Hepatocyte (in vitro differentiated cells): ENCODE measurements around the gene PRELP. TPM values are rescaled to one million over a fixed set of nuclear protein-coding genes. Genes with fewer than 3 reads are reported as not detected.

ENCODE experiments used
- DNase-seq: peaks from one replicate; pipeline ENCODE4 v3.0.0-alpha.2; 2016; ENCODE audit warnings: low spot score
- H2AFZ ChIP-seq: fragments of 200-600 bp; sonication (generic); 2 replicates; pipeline ENCODE4 v1.6.0; 2016; ENCODE audit warnings: antibody characterized with exemption, mild to moderate bottlenecking
- H3K27ac ChIP-seq: fragments of 200-600 bp; sonication (generic); 2 replicates; pipeline ENCODE4 v1.5.1; 2016; ENCODE audit warnings: mild to moderate bottlenecking
- H3K27me3 ChIP-seq: fragments of 200-600 bp; sonication (generic); 2 replicates; pipeline ENCODE4 v1.6.1; 2016
- H3K36me3 ChIP-seq: fragments of 200-600 bp; sonication (generic); replicated peaks from 2 replicates; pipeline ENCODE4 v1.5.1; 2016; ENCODE audit warnings: low read depth; ENCODE audit not compliant: insufficient read depth
- H3K4me1 ChIP-seq: fragments of 200-600 bp; sonication (generic); 2 replicates; pipeline ENCODE4 v1.5.1; 2016; ENCODE audit warnings: mild to moderate bottlenecking, moderate library complexity; ENCODE audit not compliant: insufficient read depth
- H3K4me2 ChIP-seq: fragments of 200-600 bp; sonication (generic); 2 replicates; pipeline ENCODE4 v1.6.0; 2016
- H3K4me3 ChIP-seq: fragments of 200-600 bp; sonication (generic); 2 replicates; pipeline ENCODE4 v1.5.1; 2016; ENCODE audit warnings: mild to moderate bottlenecking
- H3K79me2 ChIP-seq: fragments of 200-600 bp; sonication (generic); 2 replicates; pipeline ENCODE4 v1.6.0; 2017; ENCODE audit warnings: mild to moderate bottlenecking
- H3K9me2 ChIP-seq: fragments of 200-600 bp; sonication (generic); replicated peaks from 2 replicates; pipeline ENCODE4 v1.6.0; 2017; ENCODE audit warnings: mild to moderate bottlenecking; ENCODE audit not compliant: insufficient read depth
- H3K9me3 ChIP-seq: fragments of 200-600 bp; sonication (generic); 2 replicates; pipeline ENCODE4 v1.5.1; 2016; ENCODE audit warnings: low read depth, mild to moderate bottlenecking
- H4K20me1 ChIP-seq: fragments of 200-600 bp; sonication (generic); 2 replicates; pipeline ENCODE4 v1.6.0; 2016; ENCODE audit warnings: mild to moderate bottlenecking; ENCODE audit not compliant: insufficient read depth, poor library complexity, severe bottlenecking
- EZH2 ChIP-seq: fragments of 200-600 bp; sonication (generic); IDR thresholded peaks from 2 replicates; pipeline ENCODE4 v1.6.1; 2016; ENCODE audit warnings: antibody characterized with exemption, mild to moderate bottlenecking, borderline replicate concordance
- EZH2phosphoT487 ChIP-seq: fragments of 200-600 bp; sonication (generic); IDR thresholded peaks from one replicate; pipeline ENCODE4 v1.6.1; 2018; ENCODE audit warnings: antibody characterized with exemption, mild to moderate bottlenecking, low read depth, moderate library complexity; ENCODE audit not compliant: unreplicated experiment, severe bottlenecking
- WGBS: methylation state at CpG from one replicate; pipeline ENCODE4 v1.1.6; 2016; ENCODE audit warnings: low lambda C conversion rate; ENCODE audit errors: missing lambda C conversion rate; 5-methylcytosine and 5-hydroxymethylcytosine counted together
- polyA plus RNA-seq: library from polyadenylated mRNA; unstranded; fragments of >200 nt; fragmentation: Nextera tagmentation; extraction: Ambion mirVana; gene quantifications from 2 replicates; pipeline ENCODE4 v1.2.1, GENCODE V29; 2016
- total RNA-seq: library from RNA; depleted of rRNA; stranded (reverse); fragments of >200 nt; gene quantifications from 2 replicates; pipeline ENCODE4 v1.2.3, GENCODE V29; 2014
- TF ChIP-seq, protein P1 (sequence below): fragments of 200-600 bp; sonication (generic); IDR thresholded peaks from 2 replicates; pipeline ENCODE4 v1.5.1; 2016; ENCODE audit warnings: antibody characterized with exemption, mild to moderate bottlenecking; ENCODE audit not compliant: poor library complexity

PRELP gene
- total and polyA plus RNA-seq, 2 experiments from 2014 or later: 0.83 to 10.8 TPM

DNA sequence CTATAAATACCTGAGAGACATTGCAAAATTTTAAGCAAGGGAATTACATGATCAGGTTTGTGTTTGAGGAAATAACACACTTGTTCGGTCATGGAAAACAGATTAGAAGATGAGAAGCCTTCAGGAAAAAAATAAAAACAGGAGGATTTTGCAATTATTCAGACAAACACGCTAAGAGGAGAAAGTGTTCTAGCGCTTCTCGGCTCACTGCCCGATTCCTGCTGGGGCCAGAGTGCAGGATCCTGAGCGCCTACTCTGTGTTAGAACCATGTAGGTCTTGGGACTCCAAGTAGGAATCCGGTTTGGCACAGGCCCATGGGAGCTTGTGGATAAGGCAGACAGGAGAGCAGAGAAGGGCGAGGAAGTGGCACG, 8.1 kb upstream of the PRELP start:
- peak; percentile 42 for DNase-seq
- Histone ChIP-seq H3K9me2 (no peaks in the 10 kb centered on the region), H2AFZ (no peak overlapping the region), H3K27me3 (no peaks in the 10 kb centered on the region), H3K4me2 (no peak overlapping the region), H3K36me3 (no peaks in the 10 kb centered on the region), H3K79me2 (no peaks in the 10 kb centered on the region), H3K4me1 (peaks cover 25% of the 10 kb centered on the region), H3K4me3 (no peak overlapping the region), H3K9me3 (no peaks in the 10 kb centered on the region), H4K20me1 (no peaks in the 10 kb centered on the region), H3K27ac (peak overlapping the region; percentile 67)
- WGBS: 80% methylated on average over 9 of the region's 9 CpGs
- TF ChIP-seq, protein P1, sequence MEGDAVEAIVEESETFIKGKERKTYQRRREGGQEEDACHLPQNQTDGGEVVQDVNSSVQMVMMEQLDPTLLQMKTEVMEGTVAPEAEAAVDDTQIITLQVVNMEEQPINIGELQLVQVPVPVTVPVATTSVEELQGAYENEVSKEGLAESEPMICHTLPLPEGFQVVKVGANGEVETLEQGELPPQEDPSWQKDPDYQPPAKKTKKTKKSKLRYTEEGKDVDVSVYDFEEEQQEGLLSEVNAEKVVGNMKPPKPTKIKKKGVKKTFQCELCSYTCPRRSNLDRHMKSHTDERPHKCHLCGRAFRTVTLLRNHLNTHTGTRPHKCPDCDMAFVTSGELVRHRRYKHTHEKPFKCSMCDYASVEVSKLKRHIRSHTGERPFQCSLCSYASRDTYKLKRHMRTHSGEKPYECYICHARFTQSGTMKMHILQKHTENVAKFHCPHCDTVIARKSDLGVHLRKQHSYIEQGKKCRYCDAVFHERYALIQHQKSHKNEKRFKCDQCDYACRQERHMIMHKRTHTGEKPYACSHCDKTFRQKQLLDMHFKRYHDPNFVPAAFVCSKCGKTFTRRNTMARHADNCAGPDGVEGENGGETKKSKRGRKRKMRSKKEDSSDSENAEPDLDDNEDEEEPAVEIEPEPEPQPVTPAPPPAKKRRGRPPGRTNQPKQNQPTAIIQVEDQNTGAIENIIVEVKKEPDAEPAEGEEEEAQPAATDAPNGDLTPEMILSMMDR: no peak
- TF ChIP-seq EZH2phosphoT487 (no peak), EZH2 (no peak)

DNA sequence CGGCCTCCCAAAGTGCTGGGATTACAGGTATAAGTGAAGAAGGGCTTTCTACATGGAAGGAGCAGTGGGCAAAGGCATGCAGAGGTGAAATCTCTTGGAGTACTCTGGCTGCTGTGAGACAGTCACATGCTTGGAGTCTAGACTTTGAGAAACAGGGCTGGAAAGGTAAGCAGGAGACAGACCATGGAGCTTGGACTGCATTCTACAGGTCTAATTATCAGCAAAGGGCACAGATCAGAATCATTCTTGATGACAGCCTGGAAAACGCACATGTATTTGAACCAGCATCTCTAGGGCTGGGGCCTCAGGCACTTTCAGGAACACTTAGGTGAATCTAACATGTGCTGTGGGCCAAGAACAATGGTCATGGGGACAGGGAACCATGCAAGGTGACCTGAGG, 7.3 kb upstream of the PRELP start:
- DNase-seq: no peak
- no peak overlapping the region for H3K27ac ChIP-seq
- H3K4me3 ChIP-seq: no peak overlapping the region
- no peaks in the 10 kb centered on the region for H3K79me2 ChIP-seq
- no peak for TF ChIP-seq EZH2
- TF ChIP-seq EZH2phosphoT487: no peak
- TF ChIP-seq, protein P1: no peak
- no peaks in the 10 kb centered on the region for H3K9me3 ChIP-seq
- H2AFZ ChIP-seq: no peak overlapping the region
- WGBS: 98% methylated on average over 2 of the region's 2 CpGs
- H4K20me1 ChIP-seq: no peaks in the 10 kb centered on the region
- H3K27me3 ChIP-seq: no peaks in the 10 kb centered on the region
- H3K4me1 ChIP-seq: peaks cover 24% of the 10 kb centered on the region
- no peaks in the 10 kb centered on the region for H3K36me3 ChIP-seq
- H3K9me2 ChIP-seq: no peaks in the 10 kb centered on the region
- H3K4me2 ChIP-seq: no peak overlapping the region

- Histone ChIP-seq H4K20me1 (no peaks in the 10 kb centered on the region), H3K27me3 (no peaks in the 10 kb centered on the region), H2AFZ (no peak overlapping the region), H3K4me1 (peaks cover 17% of the 10 kb centered on the region), H3K9me3 (no peaks in the 10 kb centered on the region), H3K9me2 (no peaks in the 10 kb centered on the region), H3K79me2 (no peaks in the 10 kb centered on the region), H3K4me2 (no peak overlapping the region), H3K27ac (no peak overlapping the region), H3K4me3 (no peak overlapping the region), H3K36me3 (no peaks in the 10 kb centered on the region)
- 68% methylated on average over 5 of the region's 5 CpGs for WGBS
- DNase-seq: no peak
- TF ChIP-seq EZH2phosphoT487 (no peak), EZH2 (no peak)
- TF ChIP-seq, protein P1: no peak
Measured at GRCh38 chr1:203470240-203470639, 5.4 kb upstream of the PRELP start.

DNA sequence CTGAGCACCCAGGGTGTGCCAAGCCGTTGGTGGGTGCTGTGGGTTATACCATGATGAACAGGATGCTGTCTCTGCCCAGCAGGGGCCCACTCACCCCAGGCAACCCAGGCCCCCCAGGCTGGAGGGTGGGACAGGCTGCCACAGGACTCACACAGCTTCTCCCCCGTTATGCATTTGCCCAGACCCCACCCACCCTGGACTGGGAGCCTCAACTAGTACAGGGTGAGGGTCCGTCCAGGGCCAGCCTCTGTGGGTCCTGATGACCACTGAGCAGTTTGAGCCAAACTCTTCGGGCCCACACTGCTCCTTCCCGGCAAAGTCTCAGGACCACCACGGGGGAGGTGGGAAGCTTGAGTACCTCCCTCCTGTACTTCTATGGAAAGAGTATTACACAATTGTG, 3.8 kb upstream of the PRELP start:
- Histone ChIP-seq H2AFZ (no peak overlapping the region), H4K20me1 (no peaks in the 10 kb centered on the region), H3K4me1 (peaks cover 9% of the 10 kb centered on the region), H3K36me3 (no peaks in the 10 kb centered on the region), H3K4me3 (no peak overlapping the region), H3K9me2 (no peaks in the 10 kb centered on the region), H3K79me2 (no peaks in the 10 kb centered on the region), H3K27me3 (no peaks in the 10 kb centered on the region), H3K4me2 (no peak overlapping the region), H3K27ac (no peak overlapping the region), H3K9me3 (no peaks in the 10 kb centered on the region)
- TF ChIP-seq EZH2 (no peak), EZH2phosphoT487 (no peak)
- TF ChIP-seq, protein P1: no peak
- WGBS: 74% methylated on average over 6 of the region's 6 CpGs
- DNase-seq: no peak
